PC-3 (cell line): ENCODE measurements around the gene DLEC1.

Experiments
- EZH2phosphoT487 ChIP-seq: fragments of 300-600 bp; sonication (generic); IDR thresholded peaks from 2 replicates; pipeline ENCODE4 v1.6.1; 2018; ENCODE audit warnings: mild to moderate bottlenecking, antibody characterized with exemption, low read length, borderline replicate concordance
- TF ChIP-seq, protein P1 (sequence below): fragments of 300-600 bp; sonication (generic); conservative IDR thresholded peaks from 2 replicates; pipeline ENCODE4 v1.5.1; 2017; ENCODE audit warnings: antibody characterized with exemption, low read depth, mild to moderate bottlenecking, low read length

DNA sequence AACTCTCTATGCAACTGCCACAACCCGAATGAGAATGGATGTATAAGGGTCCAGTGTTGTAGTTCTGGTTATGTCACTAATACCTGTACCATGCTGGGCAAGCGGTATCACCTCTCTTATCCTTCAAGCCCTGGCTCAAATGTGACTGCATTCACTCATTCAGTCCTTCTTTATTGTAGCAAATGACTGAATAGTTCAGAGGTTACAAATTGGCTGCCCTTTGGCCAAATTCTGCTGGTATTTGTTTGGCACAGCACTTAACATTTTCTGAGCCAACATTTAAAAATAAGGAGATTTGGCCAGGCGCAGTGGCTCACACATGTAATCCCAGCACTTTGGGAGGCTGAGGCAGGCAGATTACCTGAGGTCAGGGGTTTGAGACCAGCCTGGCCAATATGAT lies 47.5 kb downstream of the DLEC1 start:
- no peak for TF ChIP-seq EZH2phosphoT487
- TF ChIP-seq, protein P1, sequence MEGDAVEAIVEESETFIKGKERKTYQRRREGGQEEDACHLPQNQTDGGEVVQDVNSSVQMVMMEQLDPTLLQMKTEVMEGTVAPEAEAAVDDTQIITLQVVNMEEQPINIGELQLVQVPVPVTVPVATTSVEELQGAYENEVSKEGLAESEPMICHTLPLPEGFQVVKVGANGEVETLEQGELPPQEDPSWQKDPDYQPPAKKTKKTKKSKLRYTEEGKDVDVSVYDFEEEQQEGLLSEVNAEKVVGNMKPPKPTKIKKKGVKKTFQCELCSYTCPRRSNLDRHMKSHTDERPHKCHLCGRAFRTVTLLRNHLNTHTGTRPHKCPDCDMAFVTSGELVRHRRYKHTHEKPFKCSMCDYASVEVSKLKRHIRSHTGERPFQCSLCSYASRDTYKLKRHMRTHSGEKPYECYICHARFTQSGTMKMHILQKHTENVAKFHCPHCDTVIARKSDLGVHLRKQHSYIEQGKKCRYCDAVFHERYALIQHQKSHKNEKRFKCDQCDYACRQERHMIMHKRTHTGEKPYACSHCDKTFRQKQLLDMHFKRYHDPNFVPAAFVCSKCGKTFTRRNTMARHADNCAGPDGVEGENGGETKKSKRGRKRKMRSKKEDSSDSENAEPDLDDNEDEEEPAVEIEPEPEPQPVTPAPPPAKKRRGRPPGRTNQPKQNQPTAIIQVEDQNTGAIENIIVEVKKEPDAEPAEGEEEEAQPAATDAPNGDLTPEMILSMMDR: no peak
